Measurements from ENCODE around the gene ANKRD12. TPM values are rescaled to one million over a fixed set of nuclear protein-coding genes. Genes with fewer than 3 reads are reported as not detected.

ANKRD12 gene
- total and polyA plus RNA-seq, 10 of the 15 experiments (the other 5 are each of a cell fraction or from before 2014, with no cell fraction given): 5.9 to 45.7 (median 20.2) TPM

DNA sequence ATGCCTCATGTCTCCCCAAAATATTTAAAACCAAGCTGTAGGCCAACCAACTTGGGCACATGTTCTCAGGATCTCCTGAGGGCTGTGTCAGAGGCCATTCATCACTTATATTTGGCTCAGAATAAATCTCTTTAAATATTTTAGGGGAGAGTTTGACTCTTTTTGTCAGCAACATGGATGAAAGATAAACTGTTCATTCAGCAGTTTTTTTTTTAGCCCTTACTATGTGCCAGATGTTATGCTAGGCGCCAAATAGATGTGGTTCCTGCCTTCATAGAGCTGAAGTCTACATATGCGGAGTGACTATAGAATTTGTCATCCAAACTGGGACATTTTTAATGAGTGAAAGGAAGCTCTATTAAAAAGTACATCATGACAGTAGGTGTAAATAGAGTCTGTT lies 155.5 kb downstream of the ANKRD12 start:
- Histone ChIP-seq H3K4me1 (ENCODE audit: control insufficient read depth, insufficient read depth, low read length) (no peaks in the 10 kb centered on the region), H3K4me3 (no peak overlapping the region), H4K20me1 (ENCODE audit: control insufficient read depth, insufficient read depth) (no peaks in the 10 kb centered on the region), H3K9ac (ENCODE audit: control insufficient read depth, insufficient read depth, low read length) (no peak overlapping the region), H2AFZ (ENCODE audit: control insufficient read depth, low read depth, low read length) (no peak overlapping the region), H3K9me3 (replicated peaks; ENCODE audit: control insufficient read depth, insufficient read depth, low read length) (peaks cover 7% of the 10 kb centered on the region; the same call in 2 of the 3 replicates), H3K27me3 (replicated peaks in 1 of 2; ENCODE audit: control insufficient read depth in 2 of 2, insufficient read depth in 2 of 2, low read length in 1 of 2) (no peaks in the 10 kb centered on the region), H3K4me2 (ENCODE audit: control insufficient read depth, insufficient read depth) (no peak overlapping the region), H3K27ac (ENCODE audit: control insufficient read depth, insufficient read depth) (no peak overlapping the region), H3K79me2 (ENCODE audit: control insufficient read depth, insufficient read depth, low read length) (no peaks in the 10 kb centered on the region), H3K36me3 (ENCODE audit: control insufficient read depth in 2 of 2, insufficient read depth in 2 of 2, low read length in 1 of 2) (no peaks in the 10 kb centered on the region)
- no peak for DNase-seq (ENCODE audit: low read depth, low spot score)
- CTCF ChIA-PET: no interaction called here
- SMC1A ChIA-PET (ENCODE audit: uncharacterized antibody, unreplicated experiment): no interaction called here
- POLR2A ChIA-PET: no interaction called here
- RAD21 ChIA-PET (ENCODE audit: unreplicated experiment): no interaction called here
- intact Hi-C loops (cut with micrococcal nuclease; ENCODE audit: unreplicated experiment): no loop called here
- no peak for ATAC-seq
- WGBS (ENCODE audit: insufficient coverage, insufficient replicate concordance, low lambda C conversion rate, missing lambda C conversion rate): 100% methylated on average over 2 of the region's 2 CpGs
- in situ Hi-C loops (cut with MboI): no loop called here
- no TSS peak for BruUV-seq (replicated peaks)
- FAIRE-seq: no peak
- TF ChIP-seq, protein P1, sequence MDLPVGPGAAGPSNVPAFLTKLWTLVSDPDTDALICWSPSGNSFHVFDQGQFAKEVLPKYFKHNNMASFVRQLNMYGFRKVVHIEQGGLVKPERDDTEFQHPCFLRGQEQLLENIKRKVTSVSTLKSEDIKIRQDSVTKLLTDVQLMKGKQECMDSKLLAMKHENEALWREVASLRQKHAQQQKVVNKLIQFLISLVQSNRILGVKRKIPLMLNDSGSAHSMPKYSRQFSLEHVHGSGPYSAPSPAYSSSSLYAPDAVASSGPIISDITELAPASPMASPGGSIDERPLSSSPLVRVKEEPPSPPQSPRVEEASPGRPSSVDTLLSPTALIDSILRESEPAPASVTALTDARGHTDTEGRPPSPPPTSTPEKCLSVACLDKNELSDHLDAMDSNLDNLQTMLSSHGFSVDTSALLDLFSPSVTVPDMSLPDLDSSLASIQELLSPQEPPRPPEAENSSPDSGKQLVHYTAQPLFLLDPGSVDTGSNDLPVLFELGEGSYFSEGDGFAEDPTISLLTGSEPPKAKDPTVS (IDR thresholded peaks at IDR 0.05; ENCODE audit: low read depth, low read length): no peak
- TF ChIP-seq HCFC1 (IDR thresholded peaks at IDR 0.05; ENCODE audit: low read length) (no peak), BMI1 (IDR thresholded peaks at IDR 0.05; ENCODE audit: borderline replicate concordance) (no peak), ZSCAN29 (IDR thresholded peaks at IDR 0.05) (no peak), MYC (IDR thresholded peaks at IDR 0.05; ENCODE audit: insufficient read depth, insufficient read length, insufficient replicate concordance, low read length, severe bottlenecking) (no peak), CHD1 (IDR thresholded peaks at IDR 0.05; ENCODE audit: low read depth, low read length) (no peak), KAT2A (conservative IDR thresholded peaks at IDR 0.05; ENCODE audit: control insufficient read depth, low read depth, low read length) (no peak)
- TF ChIP-seq, protein P2, sequence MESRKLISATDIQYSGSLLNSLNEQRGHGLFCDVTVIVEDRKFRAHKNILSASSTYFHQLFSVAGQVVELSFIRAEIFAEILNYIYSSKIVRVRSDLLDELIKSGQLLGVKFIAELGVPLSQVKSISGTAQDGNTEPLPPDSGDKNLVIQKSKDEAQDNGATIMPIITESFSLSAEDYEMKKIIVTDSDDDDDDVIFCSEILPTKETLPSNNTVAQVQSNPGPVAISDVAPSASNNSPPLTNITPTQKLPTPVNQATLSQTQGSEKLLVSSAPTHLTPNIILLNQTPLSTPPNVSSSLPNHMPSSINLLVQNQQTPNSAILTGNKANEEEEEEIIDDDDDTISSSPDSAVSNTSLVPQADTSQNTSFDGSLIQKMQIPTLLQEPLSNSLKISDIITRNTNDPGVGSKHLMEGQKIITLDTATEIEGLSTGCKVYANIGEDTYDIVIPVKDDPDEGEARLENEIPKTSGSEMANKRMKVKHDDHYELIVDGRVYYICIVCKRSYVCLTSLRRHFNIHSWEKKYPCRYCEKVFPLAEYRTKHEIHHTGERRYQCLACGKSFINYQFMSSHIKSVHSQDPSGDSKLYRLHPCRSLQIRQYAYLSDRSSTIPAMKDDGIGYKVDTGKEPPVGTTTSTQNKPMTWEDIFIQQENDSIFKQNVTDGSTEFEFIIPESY (IDR thresholded peaks at IDR 0.05): no peak
- TF ChIP-seq, protein P3, sequence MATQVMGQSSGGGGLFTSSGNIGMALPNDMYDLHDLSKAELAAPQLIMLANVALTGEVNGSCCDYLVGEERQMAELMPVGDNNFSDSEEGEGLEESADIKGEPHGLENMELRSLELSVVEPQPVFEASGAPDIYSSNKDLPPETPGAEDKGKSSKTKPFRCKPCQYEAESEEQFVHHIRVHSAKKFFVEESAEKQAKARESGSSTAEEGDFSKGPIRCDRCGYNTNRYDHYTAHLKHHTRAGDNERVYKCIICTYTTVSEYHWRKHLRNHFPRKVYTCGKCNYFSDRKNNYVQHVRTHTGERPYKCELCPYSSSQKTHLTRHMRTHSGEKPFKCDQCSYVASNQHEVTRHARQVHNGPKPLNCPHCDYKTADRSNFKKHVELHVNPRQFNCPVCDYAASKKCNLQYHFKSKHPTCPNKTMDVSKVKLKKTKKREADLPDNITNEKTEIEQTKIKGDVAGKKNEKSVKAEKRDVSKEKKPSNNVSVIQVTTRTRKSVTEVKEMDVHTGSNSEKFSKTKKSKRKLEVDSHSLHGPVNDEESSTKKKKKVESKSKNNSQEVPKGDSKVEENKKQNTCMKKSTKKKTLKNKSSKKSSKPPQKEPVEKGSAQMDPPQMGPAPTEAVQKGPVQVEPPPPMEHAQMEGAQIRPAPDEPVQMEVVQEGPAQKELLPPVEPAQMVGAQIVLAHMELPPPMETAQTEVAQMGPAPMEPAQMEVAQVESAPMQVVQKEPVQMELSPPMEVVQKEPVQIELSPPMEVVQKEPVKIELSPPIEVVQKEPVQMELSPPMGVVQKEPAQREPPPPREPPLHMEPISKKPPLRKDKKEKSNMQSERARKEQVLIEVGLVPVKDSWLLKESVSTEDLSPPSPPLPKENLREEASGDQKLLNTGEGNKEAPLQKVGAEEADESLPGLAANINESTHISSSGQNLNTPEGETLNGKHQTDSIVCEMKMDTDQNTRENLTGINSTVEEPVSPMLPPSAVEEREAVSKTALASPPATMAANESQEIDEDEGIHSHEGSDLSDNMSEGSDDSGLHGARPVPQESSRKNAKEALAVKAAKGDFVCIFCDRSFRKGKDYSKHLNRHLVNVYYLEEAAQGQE (IDR thresholded peaks at IDR 0.05; ENCODE audit: low read depth, low read length): no peak
- TF ChIP-seq, protein P4, sequence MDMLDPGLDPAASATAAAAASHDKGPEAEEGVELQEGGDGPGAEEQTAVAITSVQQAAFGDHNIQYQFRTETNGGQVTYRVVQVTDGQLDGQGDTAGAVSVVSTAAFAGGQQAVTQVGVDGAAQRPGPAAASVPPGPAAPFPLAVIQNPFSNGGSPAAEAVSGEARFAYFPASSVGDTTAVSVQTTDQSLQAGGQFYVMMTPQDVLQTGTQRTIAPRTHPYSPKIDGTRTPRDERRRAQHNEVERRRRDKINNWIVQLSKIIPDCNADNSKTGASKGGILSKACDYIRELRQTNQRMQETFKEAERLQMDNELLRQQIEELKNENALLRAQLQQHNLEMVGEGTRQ (IDR thresholded peaks at IDR 0.05; ENCODE audit: borderline replicate concordance, low read depth, low read length): no peak
- TF ChIP-seq, protein P5, sequence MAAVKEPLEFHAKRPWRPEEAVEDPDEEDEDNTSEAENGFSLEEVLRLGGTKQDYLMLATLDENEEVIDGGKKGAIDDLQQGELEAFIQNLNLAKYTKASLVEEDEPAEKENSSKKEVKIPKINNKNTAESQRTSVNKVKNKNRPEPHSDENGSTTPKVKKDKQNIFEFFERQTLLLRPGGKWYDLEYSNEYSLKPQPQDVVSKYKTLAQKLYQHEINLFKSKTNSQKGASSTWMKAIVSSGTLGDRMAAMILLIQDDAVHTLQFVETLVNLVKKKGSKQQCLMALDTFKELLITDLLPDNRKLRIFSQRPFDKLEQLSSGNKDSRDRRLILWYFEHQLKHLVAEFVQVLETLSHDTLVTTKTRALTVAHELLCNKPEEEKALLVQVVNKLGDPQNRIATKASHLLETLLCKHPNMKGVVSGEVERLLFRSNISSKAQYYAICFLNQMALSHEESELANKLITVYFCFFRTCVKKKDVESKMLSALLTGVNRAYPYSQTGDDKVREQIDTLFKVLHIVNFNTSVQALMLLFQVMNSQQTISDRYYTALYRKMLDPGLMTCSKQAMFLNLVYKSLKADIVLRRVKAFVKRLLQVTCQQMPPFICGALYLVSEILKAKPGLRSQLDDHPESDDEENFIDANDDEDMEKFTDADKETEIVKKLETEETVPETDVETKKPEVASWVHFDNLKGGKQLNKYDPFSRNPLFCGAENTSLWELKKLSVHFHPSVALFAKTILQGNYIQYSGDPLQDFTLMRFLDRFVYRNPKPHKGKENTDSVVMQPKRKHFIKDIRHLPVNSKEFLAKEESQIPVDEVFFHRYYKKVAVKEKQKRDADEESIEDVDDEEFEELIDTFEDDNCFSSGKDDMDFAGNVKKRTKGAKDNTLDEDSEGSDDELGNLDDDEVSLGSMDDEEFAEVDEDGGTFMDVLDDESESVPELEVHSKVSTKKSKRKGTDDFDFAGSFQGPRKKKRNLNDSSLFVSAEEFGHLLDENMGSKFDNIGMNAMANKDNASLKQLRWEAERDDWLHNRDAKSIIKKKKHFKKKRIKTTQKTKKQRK (IDR thresholded peaks at IDR 0.05; ENCODE audit: low read depth, low read length): no peak

All from GM12878 (cell line).